Thyroid gland (tissue), 4 donors: ENCODE measurements around the gene PLPP3.
"Not testable (repeated sequence)": the region's sequence is repeated elsewhere in the genome, so short reads cannot be mapped to it uniquely, and the experiment has no call there.

Experiments used
- CTCF ChIP-seq, 6 experiments: fragments of 200-600 bp in 3 of 6; fragments of 450-650 bp in 3 of 6; sonication (generic) in 3 of 6; IDR thresholded peaks; one replicate each; pipeline ENCODE4 v1.5.1; 2016 to 2019; ENCODE audit warnings: antibody characterized with exemption in 6 of 6, mild to moderate bottlenecking in 2 of 6, inconsistent platforms in 1 of 6, moderate library complexity in 1 of 6
- POLR2A ChIP-seq, 2 donors: fragments of 450-650 bp; IDR thresholded peaks; one replicate each; pipeline ENCODE4 v1.6.1; 2017; ENCODE audit warnings: antibody characterized with exemption in 2 of 2, mild to moderate bottlenecking in 2 of 2, moderate library complexity in 1 of 2

- TF ChIP-seq CTCF, POLR2A (IDR thresholded peaks at IDR 0.05): not testable (repeated sequence)
Observed at GRCh38 chr1:56610097-56610496, 30.7 kb upstream of the PLPP3 start.
